NCI-H510A treated with DMSO at 0.1 percent for 48 hours (cell line): ENCODE results near the gene CNPPD1.
A peak's percentile ranks its signal among the peaks of the same experiment; 100 is the strongest.
"Not testable (repeated sequence)": the region's sequence is repeated elsewhere in the genome, so short reads cannot be mapped to it uniquely, and the experiment has no call there.

ENCODE experiments used
- DNase-seq: peaks from one replicate; lab custom pipeline; 2025; lab: John Stamatoyannopoulos, UW

Gene CNPPD1

GRCh38 chr2:219207884-219208740 lies 31.4 kb upstream of the CNPPD1 start:
- peak; percentile 34 for DNase-seq

GRCh38 chr2:219207134-219207883 lies 30.6 kb upstream of the CNPPD1 start:
- no peak for DNase-seq

GRCh38 chr2:219206328-219207133 lies 29.8 kb upstream of the CNPPD1 start, which contains the start of gene ZFAND2B:
Gene ZFAND2B (plus strand): TSS chr2:219206782. CDS start chr2:219206988, 206 bp downstream.
- peak; percentile 92 for DNase-seq

- no peak for DNase-seq
Observed at GRCh38 chr2:219205981-219206327, 29.2 kb upstream of the CNPPD1 start.

- DNase-seq: no peak
Observed at GRCh38 chr2:219205165-219205538, 28.4 kb upstream of the CNPPD1 start.

GRCh38 chr2:219204425-219205164 lies 27.9 kb upstream of the CNPPD1 start:
- no peak for DNase-seq

DNA sequence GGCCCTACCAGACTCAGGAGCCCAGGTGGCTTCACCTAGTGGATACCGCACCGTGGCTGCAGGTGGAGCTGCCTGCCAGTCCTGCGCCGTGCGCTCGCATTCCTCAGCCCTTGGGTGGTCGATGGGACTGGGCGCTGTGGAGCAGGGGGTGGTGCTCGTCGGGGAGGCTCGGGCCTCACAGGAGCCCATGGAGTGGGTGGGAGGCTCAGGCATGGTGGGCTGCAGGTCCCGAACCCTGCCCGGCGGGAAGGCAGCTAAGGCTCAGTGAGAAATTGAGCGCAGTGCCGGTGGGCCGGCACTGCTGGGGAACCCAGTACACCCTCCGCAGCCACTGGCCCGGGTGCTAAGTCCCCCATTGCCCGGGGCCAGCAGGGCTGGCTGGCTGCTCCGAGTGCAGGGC lies 24.6 kb upstream of the CNPPD1 start:
- DNase-seq: not testable (repeated sequence)

DNA sequence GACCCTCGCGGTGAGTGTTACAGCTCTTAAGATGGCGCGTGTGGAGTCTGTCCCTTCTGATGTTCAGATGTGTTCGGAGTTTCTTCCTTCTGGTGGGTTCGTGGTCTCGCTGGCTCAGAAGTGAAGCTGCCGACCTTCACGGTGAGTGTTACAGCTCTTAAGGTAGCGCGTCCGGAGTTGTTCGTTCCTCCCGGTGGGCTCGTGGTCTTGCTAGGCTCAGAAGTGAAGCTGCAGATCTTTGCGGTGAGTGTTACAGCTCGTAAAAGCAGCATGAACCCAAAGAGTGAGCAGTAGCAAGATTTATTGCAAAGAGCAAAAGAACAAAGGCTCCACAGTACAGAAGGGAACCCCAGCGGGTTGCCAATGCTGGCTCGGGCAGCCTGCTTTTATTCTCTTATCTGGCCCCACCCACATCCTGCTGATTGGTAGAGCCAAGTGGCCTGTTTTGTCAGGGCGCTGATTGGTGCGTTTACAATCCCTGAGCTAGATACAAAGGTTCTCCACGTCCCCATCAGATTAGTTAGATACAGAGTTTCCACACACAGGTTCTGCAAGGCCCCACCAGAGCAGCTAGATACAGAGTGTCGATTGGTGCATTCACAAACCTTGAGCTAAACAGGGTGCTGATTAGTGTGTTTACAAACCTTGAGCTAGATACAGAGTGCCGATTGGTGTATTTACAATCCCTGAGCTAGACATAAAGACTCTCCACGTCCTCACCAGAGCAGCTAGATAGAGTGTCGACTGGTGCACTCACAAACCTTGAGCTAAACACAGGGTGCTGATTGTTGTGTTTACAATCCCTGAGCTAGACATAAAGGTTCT lies 24.0 kb upstream of the CNPPD1 start:
- not testable (repeated sequence) for DNase-seq

GRCh38 chr2:219199470-219200211 lies 22.9 kb upstream of the CNPPD1 start:
- DNase-seq: no peak

GRCh38 chr2:219198974-219199373 lies 22.2 kb upstream of the CNPPD1 start:
- DNase-seq: no peak

DNA sequence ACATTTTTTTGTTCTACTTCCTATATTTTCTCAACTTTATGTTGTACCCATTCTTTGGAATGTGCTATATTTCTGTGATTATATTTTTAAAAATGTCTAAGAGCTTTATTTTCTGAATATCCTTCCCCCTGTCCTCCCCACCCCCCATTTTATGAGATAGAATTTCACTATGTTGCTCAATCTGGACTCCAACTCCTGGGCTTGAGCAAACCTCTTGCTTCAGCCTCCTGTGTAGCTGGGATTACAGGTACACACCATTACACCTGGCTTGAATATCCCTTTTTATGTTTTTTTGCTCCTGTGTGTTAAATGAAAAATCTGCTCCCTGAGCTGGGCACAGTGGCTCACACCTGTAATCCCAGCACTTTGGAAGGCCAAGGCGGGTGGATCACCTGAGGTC lies 20.7 kb upstream of the CNPPD1 start:
- DNase-seq: no peak

DNA sequence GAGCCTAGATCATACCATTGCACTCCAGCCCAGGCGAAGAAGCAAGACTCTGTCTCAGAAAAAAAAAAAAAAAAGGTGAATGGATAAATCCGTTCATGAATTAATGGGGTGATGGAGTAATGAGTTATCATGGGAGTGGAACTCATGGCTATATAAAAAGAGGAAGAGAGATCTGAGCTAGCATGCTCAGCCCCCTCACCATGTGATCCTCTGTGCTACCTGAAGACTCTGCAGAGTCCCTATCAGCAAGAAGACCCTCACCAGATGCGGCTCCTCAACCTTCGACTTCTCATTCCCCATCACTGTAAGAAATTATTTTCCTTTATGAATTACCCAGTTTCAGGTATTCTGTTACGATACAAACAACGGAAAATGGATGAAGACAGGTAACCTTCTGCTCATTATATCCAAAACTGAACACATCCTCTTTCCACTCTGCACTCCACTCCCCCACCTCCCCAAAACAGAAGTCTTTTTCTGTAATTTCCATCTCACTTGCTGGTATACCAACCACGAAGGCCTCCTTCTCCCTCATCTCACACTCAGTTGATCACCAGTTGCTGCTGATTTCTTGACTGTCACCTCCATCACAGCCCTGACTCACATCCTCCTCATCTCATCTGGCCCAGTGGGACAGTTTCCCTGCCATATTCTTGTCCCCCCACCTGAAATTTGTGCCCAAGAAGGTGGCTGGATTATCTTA lies 10.2 kb upstream of the CNPPD1 start:
- no peak for DNase-seq

GRCh38 chr2:219184121-219184520 lies 7.4 kb upstream of the CNPPD1 start:
- no peak for DNase-seq

DNA sequence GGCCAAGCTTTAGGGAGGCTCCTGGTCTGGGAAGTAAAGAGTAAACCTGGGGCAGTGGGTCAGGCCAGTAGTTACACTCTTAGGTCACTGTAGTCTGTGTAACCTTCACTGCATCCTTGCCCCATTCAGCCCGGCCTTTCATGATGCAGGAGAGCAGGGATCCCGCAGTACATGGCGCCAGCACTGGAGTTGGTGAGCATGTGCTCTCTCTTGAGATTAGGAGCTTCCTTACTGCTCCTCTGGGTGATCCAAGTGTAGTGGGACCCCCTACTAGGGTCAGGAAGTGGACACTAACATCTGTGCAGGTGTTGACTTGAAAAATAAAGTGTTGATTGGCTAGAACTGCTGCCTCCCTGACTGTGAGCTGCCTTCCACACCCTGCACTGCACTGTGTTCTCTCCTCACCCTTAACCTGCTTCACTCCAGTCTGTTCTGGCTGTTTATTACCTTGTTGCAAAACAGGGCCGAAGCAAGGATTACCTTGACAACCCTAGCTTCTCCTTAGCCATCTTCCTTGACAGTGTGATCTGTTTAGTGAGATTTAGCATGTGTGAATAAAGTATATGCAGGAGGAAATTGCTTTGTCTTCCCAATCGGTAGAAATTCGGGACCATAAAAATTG lies 6.5 kb upstream of the CNPPD1 start:
- no peak for DNase-seq

DNA sequence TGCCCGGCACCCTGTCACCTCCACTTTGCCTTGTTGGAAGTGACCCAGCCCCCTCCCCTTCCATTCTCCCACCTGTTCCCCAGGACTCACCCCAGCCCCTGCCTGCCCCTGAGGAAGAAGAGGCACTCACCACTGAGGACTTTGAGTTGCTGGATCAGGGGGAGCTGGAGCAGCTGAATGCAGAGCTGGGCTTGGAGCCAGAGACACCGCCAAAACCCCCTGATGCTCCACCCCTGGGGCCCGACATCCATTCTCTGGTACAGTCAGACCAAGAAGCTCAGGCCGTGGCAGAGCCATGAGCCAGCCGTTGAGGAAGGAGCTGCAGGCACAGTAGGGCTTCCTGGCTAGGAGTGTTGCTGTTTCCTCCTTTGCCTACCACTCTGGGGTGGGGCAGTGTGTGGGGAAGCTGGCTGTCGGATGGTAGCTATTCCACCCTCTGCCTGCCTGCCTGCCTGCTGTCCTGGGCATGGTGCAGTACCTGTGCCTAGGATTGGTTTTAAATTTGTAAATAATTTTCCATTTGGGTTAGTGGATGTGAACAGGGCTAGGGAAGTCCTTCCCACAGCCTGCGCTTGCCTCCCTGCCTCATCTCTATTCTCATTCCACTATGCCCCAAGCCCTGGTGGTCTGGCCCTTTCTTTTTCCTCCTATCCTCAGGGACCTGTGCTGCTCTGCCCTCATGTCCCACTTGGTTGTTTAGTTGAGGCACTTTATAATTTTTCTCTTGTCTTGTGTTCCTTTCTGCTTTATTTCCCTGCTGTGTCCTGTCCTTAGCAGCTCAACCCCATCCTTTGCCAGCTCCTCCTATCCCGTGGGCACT lies 5.8 kb upstream of the CNPPD1 start:
- DNase-seq: no peak

DNA sequence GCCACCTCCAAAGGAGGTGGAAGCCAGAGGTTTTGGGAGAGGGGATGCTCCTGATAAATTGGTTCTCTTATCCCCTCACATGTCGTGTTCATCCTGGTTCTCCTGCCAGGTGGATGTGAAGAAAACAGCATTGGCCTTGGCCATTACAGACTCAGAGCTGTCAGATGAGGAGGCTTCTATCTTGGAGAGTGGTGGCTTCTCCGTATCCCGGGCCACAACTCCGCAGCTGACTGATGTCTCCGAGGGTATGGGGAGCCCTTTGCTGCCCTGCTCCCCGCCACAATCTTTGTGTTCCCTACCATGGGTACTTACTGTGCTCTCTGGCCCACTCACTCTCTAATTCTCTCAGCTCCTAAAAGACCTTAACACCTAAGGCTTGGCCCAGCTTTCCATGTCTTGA lies 4.8 kb upstream of the CNPPD1 start:
- no peak for DNase-seq

DNA sequence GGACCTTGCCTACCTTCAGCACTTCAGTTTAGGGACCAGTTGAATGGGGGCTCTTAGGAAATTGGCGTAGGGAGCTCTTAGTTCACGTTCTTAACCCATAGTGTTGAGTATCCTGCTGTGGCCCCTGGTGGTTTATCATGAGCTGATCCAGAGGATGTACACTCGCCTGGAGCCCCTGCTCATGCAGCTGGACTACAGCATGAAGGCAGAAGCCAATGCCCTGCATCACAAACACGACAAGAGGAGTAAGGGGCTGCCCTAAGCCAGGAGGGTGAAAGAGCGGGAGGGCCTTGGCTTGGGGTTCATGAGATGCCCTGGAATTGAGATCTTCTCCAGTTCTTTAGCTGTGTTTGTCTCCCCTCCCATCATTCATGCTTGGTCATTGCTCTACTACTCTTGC lies 4.2 kb upstream of the CNPPD1 start:
- no peak for DNase-seq
